SK-N-MC (cell line): ENCODE results near the gene OR1K1.

Source experiments
- DNase-seq: peaks from one replicate; pipeline ENCODE4 v3.0.0-alpha.2; 2011; ENCODE audit warnings: low read depth, low spot score
- H3K27ac ChIP-seq: fragments of 200-600 bp; sonication (generic); 2 replicates; pipeline ENCODE4 v1.5.1; 2016; ENCODE audit warnings: mixed run types
- H3K36me3 ChIP-seq: fragments of 200-600 bp; sonication (generic); 2 replicates; pipeline ENCODE4 v1.6.1; 2017; ENCODE audit warnings: antibody characterized with exemption, low read length, mixed read lengths; ENCODE audit not compliant: insufficient read depth
- H3K4me3 ChIP-seq: fragments of 200-600 bp; sonication (generic); 2 replicates; pipeline ENCODE4 v1.5.1; 2016
- H3K9ac ChIP-seq: fragments of 200-600 bp; sonication (generic); 2 replicates; pipeline ENCODE4 v1.8.0; 2017; ENCODE audit warnings: mixed run types, mixed read lengths; ENCODE audit not compliant: insufficient read length
- H3K9me3 ChIP-seq: fragments of 200-600 bp; sonication (generic); 2 replicates; pipeline ENCODE4 v1.6.1; 2017; ENCODE audit warnings: low read depth, mild to moderate bottlenecking, antibody characterized with exemption, low read length, moderate library complexity, mixed read lengths
- EZH2 ChIP-seq: fragments of 200-600 bp; sonication (generic); IDR thresholded peaks from one replicate; pipeline ENCODE4 v1.6.1; 2017; ENCODE audit warnings: antibody characterized with exemption
- FOXP2 ChIP-seq: optimal IDR thresholded peaks from 2 replicates; pipeline ENCODE3; 2011; ENCODE audit warnings: mild to moderate bottlenecking, moderate library complexity; ENCODE audit not compliant: insufficient read depth; ENCODE audit errors: extremely low read length, control extremely low read depth
- POLR2AphosphoS5 ChIP-seq: IDR thresholded peaks from 2 replicates; pipeline ENCODE4 v1.6.1; 2012; ENCODE audit warnings: mild to moderate bottlenecking, low read depth, low read length, borderline replicate concordance

The OR1K1 gene

DNA sequence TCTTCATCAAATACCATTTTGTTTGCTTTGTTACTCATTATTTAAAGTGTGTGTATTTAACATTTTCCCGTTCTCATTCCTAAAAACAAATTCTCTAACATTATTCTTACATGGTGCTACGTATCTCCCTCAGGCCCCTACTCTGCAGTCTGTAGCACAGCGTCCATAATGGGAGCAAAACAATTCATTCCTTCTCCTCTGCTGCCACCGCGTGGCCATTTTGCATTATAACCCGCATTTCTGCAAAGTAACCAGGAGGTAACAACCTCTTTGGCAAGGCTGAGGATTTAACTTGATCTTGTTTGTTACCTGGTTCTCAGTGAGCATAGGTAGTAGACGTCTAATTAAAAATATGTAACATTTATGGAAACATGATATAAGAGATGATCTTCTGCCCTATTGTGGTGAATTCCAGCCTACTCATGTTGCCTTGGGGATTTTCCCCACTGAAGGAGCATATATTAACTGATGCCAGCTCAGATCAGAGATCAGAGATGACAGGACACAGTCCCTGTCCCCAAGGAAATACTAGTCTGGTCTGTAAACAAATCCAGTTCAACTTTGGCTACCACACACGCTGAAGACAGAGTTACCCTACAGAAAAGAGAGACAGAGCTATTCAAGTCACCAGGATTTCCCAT lies 10.5 kb downstream of the OR1K1 start:
- no peak overlapping the region for H3K27ac ChIP-seq
- H3K36me3 ChIP-seq = no peaks in the 10 kb centered on the region
- DNase-seq = peak; percentile 55
- no peak overlapping the region for H3K9ac ChIP-seq
- no peak overlapping the region for H3K4me3 ChIP-seq
- TF ChIP-seq FOXP2 = no peak
- no peak for TF ChIP-seq POLR2AphosphoS5
- TF ChIP-seq EZH2 = no peak
- H3K9me3 ChIP-seq = no peaks in the 10 kb centered on the region

DNA sequence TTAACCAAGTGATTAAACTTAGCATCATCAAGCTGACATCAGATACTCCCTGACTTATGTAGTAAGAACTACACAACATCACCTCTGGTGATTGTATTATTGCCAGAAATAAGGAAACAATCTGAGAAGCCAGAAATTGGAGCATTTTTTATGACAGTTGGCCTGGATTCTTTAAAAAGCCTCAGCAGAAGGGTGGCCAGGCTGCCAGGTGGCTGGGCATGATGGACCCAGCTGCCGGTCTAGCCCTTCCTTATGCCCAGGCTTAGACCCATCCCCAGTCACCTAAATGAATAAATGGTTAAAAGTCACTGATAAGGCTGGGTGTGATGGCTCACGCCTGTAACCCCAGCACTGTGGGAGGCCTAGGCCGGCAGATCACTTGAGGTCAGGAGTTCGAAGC lies 12.8 kb downstream of the OR1K1 start:
- TF ChIP-seq FOXP2 = no peak
- no peak for TF ChIP-seq POLR2AphosphoS5
- no peak for TF ChIP-seq EZH2
- H3K27ac ChIP-seq = no peak overlapping the region
- no peaks in the 10 kb centered on the region; the same call in 1 of the 2 replicates for H3K36me3 ChIP-seq

DNA sequence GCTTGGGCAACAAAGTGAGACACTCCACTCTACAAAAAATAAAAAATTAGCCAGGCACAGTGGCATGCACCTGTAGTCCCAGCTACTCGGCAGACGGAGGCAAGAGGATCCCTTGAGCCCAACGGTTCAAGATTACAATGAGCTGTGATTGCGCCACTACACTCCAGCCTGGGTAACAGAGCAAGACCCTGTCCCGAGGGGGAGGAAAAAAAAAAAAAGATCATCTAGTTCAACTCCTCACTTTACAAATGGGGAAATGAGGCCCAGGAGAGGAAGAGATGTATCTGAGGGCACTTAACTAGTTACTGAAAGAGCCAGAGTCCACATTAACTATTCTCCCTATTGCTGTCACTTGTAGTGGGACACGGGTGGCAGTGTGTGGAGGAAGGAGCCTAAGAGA lies 14.6 kb downstream of the OR1K1 start:
- H3K4me3 ChIP-seq = no peak overlapping the region
- no peaks in the 10 kb centered on the region for H3K9me3 ChIP-seq
- no peak overlapping the region for H3K27ac ChIP-seq
- DNase-seq = no peak
- H3K36me3 ChIP-seq = no peaks in the 10 kb centered on the region; the same call in 1 of the 2 replicates
- H3K9ac ChIP-seq = no peak overlapping the region
- TF ChIP-seq EZH2 (no peak), POLR2AphosphoS5 (no peak), FOXP2 (no peak)

More for the DNA sequence above, 12.8 kb downstream of the OR1K1 start:
- Histone ChIP-seq H3K4me3 (no peak overlapping the region), H3K9ac (no peak overlapping the region), H3K9me3 (no peaks in the 10 kb centered on the region)
- no peak for DNase-seq

DNA sequence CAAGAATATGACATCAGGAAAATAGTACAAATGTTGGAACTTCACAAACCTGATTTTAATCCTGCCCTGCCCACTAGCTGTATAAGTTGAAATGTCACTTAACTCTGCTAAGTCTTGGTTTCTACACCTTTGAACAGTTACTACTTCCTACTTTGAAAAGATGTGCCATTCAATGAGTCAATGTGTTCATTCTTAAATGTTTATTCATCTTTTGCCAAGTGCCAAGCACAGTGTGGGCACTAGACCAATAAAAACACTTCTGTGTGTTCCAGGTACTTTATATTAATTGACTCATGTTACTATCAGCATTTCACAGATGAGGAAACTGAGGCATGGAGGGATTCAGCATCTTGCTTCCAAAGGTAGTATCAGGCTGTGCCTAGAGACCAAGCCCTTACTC lies 15.6 kb downstream of the OR1K1 start:
- no peak for TF ChIP-seq POLR2AphosphoS5
- Histone ChIP-seq H3K36me3 (peaks cover 7% of the 10 kb centered on the region), H3K9ac (no peak overlapping the region), H3K27ac (no peak overlapping the region), H3K4me3 (no peak overlapping the region), H3K9me3 (no peaks in the 10 kb centered on the region)
- no peak for DNase-seq

DNA sequence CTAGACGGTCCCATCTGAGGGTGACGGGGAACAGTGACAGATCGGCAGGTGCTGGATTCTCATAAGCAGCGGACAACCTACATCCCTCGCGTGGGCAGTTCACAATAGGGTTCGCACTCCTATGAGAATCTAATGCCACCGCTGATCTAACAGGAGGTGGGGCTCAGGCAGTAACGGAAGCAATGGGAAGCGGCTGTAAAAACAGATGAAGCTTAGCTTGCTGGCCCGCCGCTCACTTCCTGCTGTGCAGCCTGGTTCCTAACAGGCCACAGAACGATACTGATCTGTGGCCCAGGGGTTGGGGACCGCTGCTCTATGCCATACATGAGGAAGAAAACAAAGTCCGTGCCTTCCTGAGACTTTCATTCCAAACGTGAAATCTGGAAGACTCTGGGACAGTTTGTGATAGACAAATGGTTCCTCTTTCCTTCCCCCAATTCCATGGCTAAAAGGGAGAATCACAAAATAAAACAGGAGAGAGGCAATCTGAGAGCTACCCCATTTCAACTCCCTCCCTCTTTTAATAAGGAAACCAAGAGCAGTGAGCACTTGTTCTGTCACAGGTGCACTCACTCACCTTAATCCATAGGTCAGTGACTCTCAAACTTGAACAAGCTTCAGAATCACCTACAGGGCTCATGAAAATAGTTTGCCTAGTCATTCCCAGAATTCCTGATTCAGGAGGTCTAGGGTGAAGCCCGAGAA lies 16.4 kb downstream of the OR1K1 start:
- H3K27ac ChIP-seq = no peak overlapping the region
- H3K9ac ChIP-seq = no peak overlapping the region

DNA sequence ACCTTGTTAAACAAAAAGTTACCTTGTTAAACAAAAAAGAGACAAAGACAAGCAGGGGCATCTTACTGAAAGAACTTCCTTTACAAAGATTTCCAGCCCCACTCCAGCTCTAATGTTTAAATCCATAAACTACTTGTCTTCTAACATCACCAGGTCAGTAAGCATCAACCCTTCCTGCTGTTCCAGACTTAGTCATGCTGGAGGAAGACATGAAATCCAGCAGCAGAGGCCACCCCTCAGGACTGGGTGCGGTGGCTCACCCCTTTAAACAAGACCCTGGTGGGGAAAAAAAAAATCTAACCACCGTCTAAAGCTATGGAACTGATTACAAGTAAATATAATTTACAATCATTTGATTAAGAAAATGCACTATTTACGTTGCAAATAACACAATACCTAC lies 19.4 kb downstream of the OR1K1 start:
- Histone ChIP-seq H3K4me3 (no peak overlapping the region), H3K9ac (no peak overlapping the region), H3K9me3 (no peaks in the 10 kb centered on the region), H3K36me3 (peaks cover 33% of the 10 kb centered on the region), H3K27ac (no peak overlapping the region)
- TF ChIP-seq FOXP2 (no peak), EZH2 (no peak), POLR2AphosphoS5 (no peak)
- DNase-seq = no peak

More for the DNA sequence above, 16.4 kb downstream of the OR1K1 start:
- Histone ChIP-seq H3K4me3 (no peak overlapping the region), H3K36me3 (peaks cover 10% of the 10 kb centered on the region), H3K9me3 (no peaks in the 10 kb centered on the region)
- TF ChIP-seq POLR2AphosphoS5 (no peak), EZH2 (no peak), FOXP2 (no peak)
- DNase-seq = no peak

DNA sequence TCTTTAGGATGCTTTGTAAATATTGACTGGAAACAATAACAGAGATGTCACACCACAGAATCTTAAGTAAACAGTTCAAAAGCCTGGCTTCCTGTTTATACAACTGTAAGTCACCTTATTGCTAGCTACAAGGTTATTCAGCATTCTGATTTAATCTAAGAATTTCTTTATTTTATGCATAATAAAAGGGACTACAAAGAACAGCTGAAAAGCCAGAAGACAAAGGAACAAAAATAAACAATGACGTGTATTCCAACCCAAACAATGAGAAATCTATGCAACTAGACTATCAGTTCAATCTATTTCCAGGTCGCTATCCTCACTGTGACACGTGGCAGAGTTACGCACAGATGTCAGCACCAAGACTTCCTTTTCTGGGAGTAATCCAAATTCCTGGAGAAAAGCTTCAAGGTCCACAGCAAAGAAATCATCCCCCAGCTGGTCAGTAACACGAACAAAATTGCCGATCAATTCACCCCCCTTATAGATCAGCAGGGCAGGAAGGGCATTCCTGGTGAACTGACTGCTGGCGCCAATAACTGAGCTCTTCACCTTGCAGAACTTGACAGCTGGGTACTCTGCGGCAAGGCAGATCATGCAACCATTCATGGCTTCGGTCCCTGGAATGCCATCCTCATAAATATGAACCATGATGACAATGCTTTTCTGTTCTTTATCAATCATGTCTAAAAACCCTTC lies 20.0 kb downstream of the OR1K1 start:
- TF ChIP-seq EZH2 (no peak), POLR2AphosphoS5 (no peak), FOXP2 (no peak)
- Histone ChIP-seq H3K36me3 (peaks cover 38% of the 10 kb centered on the region), H3K9me3 (no peaks in the 10 kb centered on the region), H3K27ac (no peak overlapping the region), H3K4me3 (no peak overlapping the region), H3K9ac (no peak overlapping the region)
- DNase-seq = no peak

DNA sequence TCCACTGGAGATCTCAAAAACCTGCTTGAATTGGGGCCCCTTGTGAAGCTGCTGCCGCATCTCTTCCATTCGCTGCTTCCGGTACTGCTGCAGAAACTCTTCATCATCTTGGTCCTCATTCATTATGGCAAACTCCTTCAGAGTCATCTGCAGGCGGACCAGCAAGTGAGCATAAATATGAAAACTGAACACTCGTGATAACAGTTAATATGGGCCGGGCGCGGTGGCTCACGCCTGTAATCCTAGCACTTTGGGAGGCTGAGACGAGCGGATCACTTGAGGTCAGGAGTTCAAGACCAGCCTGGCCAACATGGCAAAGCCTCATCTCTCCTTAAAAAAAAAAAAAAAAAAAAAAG lies 20.5 kb downstream of the OR1K1 start:
- Histone ChIP-seq H3K27ac (no peak overlapping the region), H3K36me3 (peaks cover 38% of the 10 kb centered on the region), H3K9ac (no peak overlapping the region), H3K4me3 (no peak overlapping the region), H3K9me3 (no peaks in the 10 kb centered on the region)
- TF ChIP-seq POLR2AphosphoS5 = no peak
- no peak for DNase-seq
